WTC11 (cell line): ENCODE results near the gene SH3BGRL3.
"Not testable (repeated sequence)": the region's sequence is repeated elsewhere in the genome, so short reads cannot be mapped to it uniquely, and the experiment has no call there.

Source experiments
- AFF4 ChIP-seq: sonication (generic); formaldehyde crosslinking; IDR thresholded peaks from 2 replicates; pipeline ENCODE4 v1.8.1; 2023; ENCODE audit warnings: mild to moderate bottlenecking, missing genetic modification reagents, borderline replicate concordance
- ZNF423 ChIP-seq: fragments of 250-450 bp; sonication (Bioruptor Pico); IDR thresholded peaks from 2 replicates; pipeline ENCODE4 v2.1.2; 2022; ENCODE audit warnings: mild to moderate bottlenecking, moderate library complexity
- TF ChIP-seq, protein P1 (sequence below): fragments of 200-600 bp; IDR thresholded peaks from 2 replicates; pipeline ENCODE4 v1.8.0; 2022; ENCODE audit warnings: antibody characterized with exemption
- TF ChIP-seq, protein P2 (sequence below): sonication (generic); formaldehyde crosslinking; IDR thresholded peaks from 2 replicates; pipeline ENCODE4 v1.8.1; 2023; ENCODE audit warnings: mild to moderate bottlenecking, moderate library complexity, missing genetic modification reagents
- TF ChIP-seq, protein P3 (sequence below): sonication (generic); formaldehyde crosslinking; IDR thresholded peaks from 2 replicates; pipeline ENCODE4 v1.8.0; 2022; ENCODE audit warnings: mild to moderate bottlenecking, missing genetic modification reagents

DNA sequence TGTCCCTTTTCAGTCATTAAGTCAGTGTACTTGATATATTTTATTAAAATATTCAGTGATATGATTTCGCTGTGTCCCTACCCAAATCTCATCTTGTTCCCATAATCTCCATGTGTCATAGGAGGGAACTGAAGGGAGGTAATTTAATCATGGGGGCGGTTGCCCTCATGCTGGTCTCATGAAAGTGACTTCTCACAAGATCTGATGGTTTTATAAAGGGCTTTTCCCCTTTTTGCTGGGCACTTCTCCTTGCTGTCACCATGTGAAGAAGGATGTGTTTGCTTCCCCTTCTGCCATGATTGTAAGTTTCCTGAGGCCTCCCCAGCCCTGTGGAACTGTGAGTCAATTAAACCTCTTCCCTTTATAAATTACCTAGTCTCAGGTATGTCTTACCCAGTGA, 49.2 kb upstream of the SH3BGRL3 start:
- TF ChIP-seq, protein P1, sequence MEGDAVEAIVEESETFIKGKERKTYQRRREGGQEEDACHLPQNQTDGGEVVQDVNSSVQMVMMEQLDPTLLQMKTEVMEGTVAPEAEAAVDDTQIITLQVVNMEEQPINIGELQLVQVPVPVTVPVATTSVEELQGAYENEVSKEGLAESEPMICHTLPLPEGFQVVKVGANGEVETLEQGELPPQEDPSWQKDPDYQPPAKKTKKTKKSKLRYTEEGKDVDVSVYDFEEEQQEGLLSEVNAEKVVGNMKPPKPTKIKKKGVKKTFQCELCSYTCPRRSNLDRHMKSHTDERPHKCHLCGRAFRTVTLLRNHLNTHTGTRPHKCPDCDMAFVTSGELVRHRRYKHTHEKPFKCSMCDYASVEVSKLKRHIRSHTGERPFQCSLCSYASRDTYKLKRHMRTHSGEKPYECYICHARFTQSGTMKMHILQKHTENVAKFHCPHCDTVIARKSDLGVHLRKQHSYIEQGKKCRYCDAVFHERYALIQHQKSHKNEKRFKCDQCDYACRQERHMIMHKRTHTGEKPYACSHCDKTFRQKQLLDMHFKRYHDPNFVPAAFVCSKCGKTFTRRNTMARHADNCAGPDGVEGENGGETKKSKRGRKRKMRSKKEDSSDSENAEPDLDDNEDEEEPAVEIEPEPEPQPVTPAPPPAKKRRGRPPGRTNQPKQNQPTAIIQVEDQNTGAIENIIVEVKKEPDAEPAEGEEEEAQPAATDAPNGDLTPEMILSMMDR = not testable (repeated sequence)
- not testable (repeated sequence) for TF ChIP-seq AFF4, ZNF423 (CRISPR knock-in tag)
- TF ChIP-seq, protein P2, sequence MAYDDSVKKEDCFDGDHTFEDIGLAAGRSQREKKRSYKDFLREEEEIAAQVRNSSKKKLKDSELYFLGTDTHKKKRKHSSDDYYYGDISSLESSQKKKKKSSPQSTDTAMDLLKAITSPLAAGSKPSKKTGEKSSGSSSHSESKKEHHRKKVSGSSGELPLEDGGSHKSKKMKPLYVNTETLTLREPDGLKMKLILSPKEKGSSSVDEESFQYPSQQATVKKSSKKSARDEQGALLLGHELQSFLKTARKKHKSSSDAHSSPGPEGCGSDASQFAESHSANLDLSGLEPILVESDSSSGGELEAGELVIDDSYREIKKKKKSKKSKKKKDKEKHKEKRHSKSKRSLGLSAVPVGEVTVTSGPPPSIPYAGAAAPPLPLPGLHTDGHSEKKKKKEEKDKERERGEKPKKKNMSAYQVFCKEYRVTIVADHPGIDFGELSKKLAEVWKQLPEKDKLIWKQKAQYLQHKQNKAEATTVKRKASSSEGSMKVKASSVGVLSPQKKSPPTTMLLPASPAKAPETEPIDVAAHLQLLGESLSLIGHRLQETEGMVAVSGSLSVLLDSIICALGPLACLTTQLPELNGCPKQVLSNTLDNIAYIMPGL (CRISPR knock-in tag) = not testable (repeated sequence)
- TF ChIP-seq, protein P3, sequence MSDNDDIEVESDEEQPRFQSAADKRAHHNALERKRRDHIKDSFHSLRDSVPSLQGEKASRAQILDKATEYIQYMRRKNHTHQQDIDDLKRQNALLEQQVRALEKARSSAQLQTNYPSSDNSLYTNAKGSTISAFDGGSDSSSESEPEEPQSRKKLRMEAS = not testable (repeated sequence)
